Mucosa of descending colon (tissue), 3 donors: ENCODE results near the gene AARSD1. TPM values are rescaled to one million over a fixed set of nuclear protein-coding genes. Genes with fewer than 3 reads are reported as not detected.
"Not testable (repeated sequence)": the region's sequence is repeated elsewhere in the genome, so short reads cannot be mapped to it uniquely, and the experiment has no call there.

Experiments used
- ATAC-seq: fragments of 200-7000 bp; cut with Tn5 transposase; one replicate; pipeline ENCODE4 v1.9.1; 2020; ENCODE audit warnings: mild to moderate bottlenecking, moderate library complexity
- DNase-seq, 3 donors: peaks; one replicate each; pipeline ENCODE4 v3.0.0-alpha.2; 2020
- H3K36me3 ChIP-seq: fragments of 200-600 bp; one replicate; pipeline ENCODE4 v1.8.0; 2021; ENCODE audit warnings: low read depth, mild to moderate bottlenecking
- H3K4me1 ChIP-seq: fragments of 200-600 bp; one replicate; pipeline ENCODE4 v1.8.0; 2021; ENCODE audit warnings: low read depth, mild to moderate bottlenecking
- H3K4me3 ChIP-seq: fragments of 200-600 bp; one replicate; pipeline ENCODE4 v1.8.0; 2021; ENCODE audit warnings: mild to moderate bottlenecking
- H3K9me3 ChIP-seq: fragments of 200-600 bp; one replicate; pipeline ENCODE4 v1.8.0; 2021; ENCODE audit warnings: mild to moderate bottlenecking
- CTCF ChIP-seq: fragments of 200-600 bp; IDR thresholded peaks from one replicate; pipeline ENCODE4 v1.8.0; 2022; ENCODE audit warnings: antibody characterized with exemption, mild to moderate bottlenecking
- intact Hi-C, 2 donors: fragments of 100-400 bp; cut with DNase I in 1 of 2; cut with micrococcal nuclease in 1 of 2; formaldehyde crosslinking; loops; one replicate each; pipeline versions ENCODE4 v1.11.0 to v1.11.1; 2022; cut with DNase I, micrococcal nuclease
- total RNA-seq, 3 donors: library from RNA; stranded (reverse); fragmentation: NEBNext Ultra II Directional in 2 of 3; extraction: Animal tissue kit (Norgen Biotek cat#: 25700) in 2 of 3; gene quantifications; one replicate each; pipeline versions ENCODE4 v1.2.1 to v1.2.4, GENCODE V29; 2021 to 2023
- donor health status: DM: no; HTN: no; CAD: no; lungs with moderate emphysema.
- donor health status: DM: no; HTN: no; CAD: no.
- donor health status: DM: no; HTN: yes; CAD: no.

The AARSD1 gene
- total RNA-seq, 3 donors from 2014 or later, result 25.9 to 30.7 (median 29.4) TPM

DNA sequence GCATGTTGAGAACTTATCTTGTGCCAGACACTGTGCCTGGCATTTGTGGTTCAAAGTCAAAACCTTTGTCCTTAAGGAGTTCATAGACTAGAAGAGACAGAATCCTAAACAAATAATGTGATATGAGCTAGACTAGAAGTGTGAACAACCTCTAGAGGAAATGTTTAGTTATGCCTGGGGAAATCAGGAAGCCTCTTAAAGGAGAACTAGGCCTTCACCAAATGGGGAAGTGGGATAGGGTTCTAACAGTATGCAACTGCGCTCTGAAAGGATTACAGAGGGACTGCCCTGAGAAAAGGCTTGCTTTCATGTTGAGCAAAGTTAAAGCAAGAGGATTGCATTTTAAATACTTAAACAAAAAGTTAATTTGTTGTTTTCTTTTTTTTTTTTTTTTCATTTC, 21.0 kb upstream of the AARSD1 start:
- ATAC-seq (no peak), DNase-seq (no peak)
- H3K4me3 ChIP-seq, result no peak overlapping the region
- peaks cover 10% of the 10 kb centered on the region for H3K4me1 ChIP-seq
- no peak for TF ChIP-seq CTCF
- H3K9me3 ChIP-seq, result no peaks in the 10 kb centered on the region
- intact Hi-C loops, result no loop called here
- peaks cover 15% of the 10 kb centered on the region for H3K36me3 ChIP-seq

- Histone ChIP-seq H3K36me3 (no peaks in the 10 kb centered on the region), H3K4me3 (no peak overlapping the region), H3K4me1 (peaks cover 14% of the 10 kb centered on the region), H3K9me3 (no peaks in the 10 kb centered on the region)
- DNase-seq (no peak), ATAC-seq (no peak)
- no peak for TF ChIP-seq CTCF
- intact Hi-C loops, result no loop called here
Measured at GRCh38 chr17:42982266-42982665, 18.0 kb upstream of the AARSD1 start.

GRCh38 chr17:42980766-42981397, 16.6 kb upstream of the AARSD1 start:
- peak; percentile 71 for ATAC-seq
- Histone ChIP-seq H3K4me3 (peak overlapping the region; percentile 97), H3K9me3 (no peaks in the 10 kb centered on the region), H3K4me1 (peaks cover 14% of the 10 kb centered on the region), H3K36me3 (no peaks in the 10 kb centered on the region)
- TF ChIP-seq CTCF, result no peak
- intact Hi-C loops, result no loop called here
- peak; percentile 68 to 82 (median 78) for DNase-seq

DNA sequence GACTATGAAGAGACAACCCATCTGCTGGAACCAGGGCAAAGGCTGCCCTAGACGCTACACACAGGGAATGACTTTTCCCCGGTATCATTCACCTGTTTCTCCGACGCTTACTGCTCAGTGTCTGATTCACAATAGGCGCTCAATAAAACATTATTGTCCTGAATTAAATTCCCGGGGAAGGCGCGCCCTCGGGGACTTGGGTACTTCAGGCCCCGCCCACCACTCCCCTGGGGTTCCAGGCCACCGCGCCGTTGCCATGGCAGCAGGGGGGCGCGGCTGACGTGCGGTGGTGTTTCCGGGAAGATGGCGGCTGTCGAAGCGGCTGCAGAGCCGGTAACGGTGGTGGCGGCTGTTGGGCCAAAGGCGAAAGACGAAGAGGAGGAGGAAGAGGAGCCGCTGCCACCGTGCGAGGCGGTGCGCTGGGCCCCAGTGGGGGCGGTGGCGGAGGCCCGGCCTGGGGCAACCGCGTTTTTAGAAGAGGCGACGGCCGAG, 16.1 kb upstream of the AARSD1 start, which contains the start of gene RUNDC1:
TSS of gene RUNDC1 (plus strand) at position 292 of the 492 bp plus-strand sequence. CDS start at position 304, 12 bp downstream.
- DNase-seq (peak; percentile 98 to 99 (median 98)), ATAC-seq (peak; percentile 92)
- intact Hi-C loops, result no loop called here
- peak within 1 kb of the TSS; percentile 97 for H3K4me3 ChIP-seq
- no peaks in the 10 kb centered on the region for H3K36me3 ChIP-seq
- TF ChIP-seq CTCF, result no peak
- H3K4me1 ChIP-seq, result peaks cover 14% of the 10 kb centered on the region
- H3K9me3 ChIP-seq, result no peaks in the 10 kb centered on the region

- no peak for TF ChIP-seq CTCF
- Histone ChIP-seq H3K9me3 (no peaks in the 10 kb centered on the region), H3K4me3 (peak within 1 kb of the TSS; percentile 97), H3K4me1 (peaks cover 14% of the 10 kb centered on the region), H3K36me3 (no peaks in the 10 kb centered on the region)
- ATAC-seq, result peak; percentile 60
- intact Hi-C loops, result no loop called here
- DNase-seq, result peak; percentile 62 to 78 (median 73)
Measured at GRCh38 chr17:42979511-42980273, 15.4 kb upstream of the AARSD1 start, which contains the start of gene PTGES3L. PTGES3L (minus strand) TSS chr17:42980080; CDS start chr17:42980053, 27 bp downstream.

DNA sequence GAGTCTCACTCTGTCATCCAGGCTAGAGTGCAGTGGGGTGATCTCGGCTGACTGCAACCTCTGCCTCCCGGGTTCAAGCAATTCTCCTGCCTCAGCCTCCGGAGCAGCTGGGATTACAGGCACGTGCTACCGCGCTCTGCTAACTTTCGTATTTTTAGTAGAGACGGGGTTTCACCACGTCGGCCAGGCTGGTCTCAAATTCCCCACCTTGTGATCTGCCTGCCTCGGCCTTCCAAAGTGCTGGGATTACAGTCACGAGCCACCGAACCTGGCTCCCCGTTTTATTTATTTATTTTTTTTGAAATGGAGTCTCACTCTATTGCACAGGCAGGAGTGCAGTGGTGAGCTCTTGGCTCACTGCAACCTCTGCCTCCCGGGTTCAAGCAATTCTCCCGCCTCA, 11.4 kb upstream of the AARSD1 start:
- H3K4me3 ChIP-seq, DNase-seq, intact Hi-C loops, H3K36me3 ChIP-seq, ATAC-seq, H3K9me3 ChIP-seq, H3K4me1 ChIP-seq: not testable (repeated sequence)
